GM19238 (cell line): ENCODE measurements around the gene BCL11A.

ENCODE experiments used
- DNase-seq: peaks from one replicate; pipeline ENCODE4 v3.0.0; 2011; ENCODE audit warnings: low spot score; ENCODE audit not compliant: insufficient read length

Gene BCL11A

GRCh38 chr2:60468382-60469085 is 84.9 kb downstream of the BCL11A start:
- no peak for DNase-seq

GRCh38 chr2:60466161-60466702 is 87.2 kb downstream of the BCL11A start:
- DNase-seq: no peak

- DNase-seq: no peak
These were observed 87.7 kb downstream of the BCL11A start for GRCh38 chr2:60465736-60466135.

GRCh38 chr2:60463249-60463648 is 90.2 kb downstream of the BCL11A start:
- no peak for DNase-seq

GRCh38 chr2:60461421-60462108 is 91.9 kb downstream of the BCL11A start:
- DNase-seq: no peak

- DNase-seq: no peak
These were observed 92.7 kb downstream of the BCL11A start for GRCh38 chr2:60460577-60461420.

- DNase-seq: no peak
These were observed 93.6 kb downstream of the BCL11A start for GRCh38 chr2:60459851-60460250.

GRCh38 chr2:60456115-60456770 is 97.2 kb downstream of the BCL11A start:
- DNase-seq: no peak

- DNase-seq: no peak
These were observed 99.6 kb downstream of the BCL11A start for GRCh38 chr2:60453872-60454271.

- no peak for DNase-seq
These were observed 100.2 kb downstream of the BCL11A start for GRCh38 chr2:60453301-60453700.

- DNase-seq: no peak
These were observed 103.0 kb downstream of the BCL11A start for GRCh38 chr2:60450488-60450887.

GRCh38 chr2:60447943-60448342 is 105.5 kb downstream of the BCL11A start:
- DNase-seq: no peak

GRCh38 chr2:60446413-60447267 is 106.8 kb downstream of the BCL11A start:
- peak; percentile 16 for DNase-seq

GRCh38 chr2:60445684-60446179 is 107.7 kb downstream of the BCL11A start:
- no peak for DNase-seq

GRCh38 chr2:60442608-60443007 is 110.8 kb downstream of the BCL11A start:
- no peak for DNase-seq

GRCh38 chr2:60441800-60442199 is 111.7 kb downstream of the BCL11A start:
- DNase-seq: no peak

- DNase-seq: no peak
These were observed 112.7 kb downstream of the BCL11A start for GRCh38 chr2:60440767-60441163.

GRCh38 chr2:60440079-60440766 is 113.2 kb downstream of the BCL11A start:
- no peak for DNase-seq

- DNase-seq: peak; percentile 76
These were observed 114.1 kb downstream of the BCL11A start for GRCh38 chr2:60439219-60439974.
